A549 (cell line): ENCODE measurements around the gene DRGX. TPM values are rescaled to one million over a fixed set of nuclear protein-coding genes. Genes with fewer than 3 reads are reported as not detected.

Source experiments
- ATAC-seq, 2 experiments: fragments of 200-7000 bp in 1 of 2; fragments of >200 bp in 1 of 2; cut with Nextera tagmentation in 1 of 2; cut with Tn5 transposase in 1 of 2; 3 replicates each; pipeline versions ENCODE4 v1.8.0 to v1.9.1; 2018 to 2020; ENCODE audit warnings: mild to moderate bottlenecking in 1 of 2, moderate library complexity in 1 of 2
- CTCF ChIA-PET: fragments of 300-600 bp; sonication (Branson Sonifier 250); formaldehyde crosslinking; extraction: SDS; loops from one replicate; lab custom pipeline; 2021; ENCODE audit warnings: antibody characterized with exemption, inconsistent platforms; lab: Yijun Ruan, JAX
- POLR2A ChIA-PET: fragments of 350-600 bp; formaldehyde crosslinking; extraction: SDS; loops from one replicate; lab custom pipeline; 2021; ENCODE audit warnings: antibody characterized with exemption, inconsistent platforms; lab: Yijun Ruan, JAX
- DNase-seq, 2 experiments: peaks; one replicate each; pipeline versions ENCODE4 v3.0.0 to v3.0.0-alpha.2; 2011 to 2016; ENCODE audit warnings: low read depth in 1 of 2, low spot score in 1 of 2
- FAIRE-seq: peaks from 2 replicates; lab custom pipeline; 2011; peaks lifted over from hg19 to GRCh38; lab: Jason Lieb, UNC
- H3K27ac ChIP-seq, 2 experiments: fragments of >200 bp; sonication (Bioruptor Twin); formaldehyde crosslinking; 3 replicates each; pipeline ENCODE4 v1.5.1; 2016 to 2017
- H3K4me1 ChIP-seq: fragments of >200 bp; sonication (Bioruptor Twin); formaldehyde crosslinking; 3 replicates; pipeline ENCODE4 v1.6.1; 2016
- H3K4me2 ChIP-seq: fragments of >200 bp; sonication (Bioruptor Twin); formaldehyde crosslinking; 3 replicates; pipeline ENCODE4 v1.6.1; 2016
- H3K4me3 ChIP-seq: fragments of >200 bp; sonication (Bioruptor Twin); formaldehyde crosslinking; 3 replicates; pipeline ENCODE4 v1.5.1; 2016
- H3K9me3 ChIP-seq: fragments of >200 bp; sonication (Bioruptor Twin); formaldehyde crosslinking; 3 replicates; pipeline ENCODE4 v1.6.1; 2016
- BCL3 ChIP-seq: fragments of >200 bp; sonication (Bioruptor Twin); formaldehyde crosslinking; IDR thresholded peaks from 3 replicates; pipeline ENCODE4 v1.6.1; 2016
- BHLHE40 ChIP-seq: IDR thresholded peaks from 2 replicates; pipeline ENCODE4 v1.6.1; 2012; ENCODE audit warnings: low read depth, low read length, inconsistent platforms
- CHD4 ChIP-seq: fragments of 200-600 bp; sonication (generic); IDR thresholded peaks from 2 replicates; pipeline ENCODE4 v1.6.1; 2016; ENCODE audit warnings: antibody characterized with exemption, mild to moderate bottlenecking, borderline replicate concordance
- E2F6 ChIP-seq: IDR thresholded peaks from 2 replicates; pipeline ENCODE4 v1.6.1; 2012; ENCODE audit warnings: low read depth, borderline replicate concordance
- ELK1 ChIP-seq: fragments of 150-350 bp; IDR thresholded peaks from 2 replicates; pipeline ENCODE4 v1.6.1; 2014; ENCODE audit warnings: low read depth, mild to moderate bottlenecking, low read length
- ESRRA ChIP-seq: fragments of 150-350 bp; IDR thresholded peaks from 2 replicates; pipeline ENCODE4 v1.6.1; 2014; ENCODE audit warnings: mild to moderate bottlenecking, low read length, borderline replicate concordance
- FOXS1 ChIP-seq: fragments of 250-450 bp; sonication (Bioruptor Pico); IDR thresholded peaks from 2 replicates; pipeline ENCODE4 v1.5.0; 2020; ENCODE audit warnings: mild to moderate bottlenecking, moderate library complexity
- HOXA7 ChIP-seq: fragments of 250-450 bp; sonication (Bioruptor Pico); IDR thresholded peaks from 2 replicates; pipeline ENCODE4 v1.5.0; 2020; ENCODE audit warnings: mild to moderate bottlenecking, moderate library complexity
- KDM5A ChIP-seq: fragments of 200-600 bp; sonication (generic); IDR thresholded peaks from 2 replicates; pipeline ENCODE4 v1.6.1; 2016; ENCODE audit warnings: antibody characterized with exemption, mild to moderate bottlenecking
- MAZ ChIP-seq: fragments of 150-350 bp; IDR thresholded peaks from 2 replicates; pipeline ENCODE4 v1.6.1; 2014; ENCODE audit warnings: antibody characterized with exemption, low read depth, low read length, borderline replicate concordance
- MYC ChIP-seq: IDR thresholded peaks from 2 replicates; pipeline ENCODE4 v1.6.1; 2012; ENCODE audit warnings: mild to moderate bottlenecking, inconsistent platforms, low read length, improper control_type of control experiment, borderline replicate concordance
- NPAS2 ChIP-seq: fragments of 250-450 bp; sonication (Bioruptor Pico); IDR thresholded peaks from 2 replicates; pipeline ENCODE4 v1.8.0; 2022; ENCODE audit warnings: mild to moderate bottlenecking, moderate library complexity, borderline replicate concordance
- POLR2AphosphoS2 ChIP-seq: conservative IDR thresholded peaks from 2 replicates; pipeline ENCODE4 v1.6.1; 2012; ENCODE audit warnings: low read length, improper control_type of control experiment, inconsistent platforms
- RARB ChIP-seq: fragments of 250-450 bp; sonication (Bioruptor Pico); IDR thresholded peaks from 2 replicates; pipeline ENCODE4 v1.8.0; 2021; ENCODE audit warnings: mild to moderate bottlenecking, moderate library complexity
- RFX5 ChIP-seq: fragments of 450-650 bp; IDR thresholded peaks from 2 replicates; pipeline ENCODE4 v1.7.1; 2014; ENCODE audit warnings: antibody characterized with exemption, mild to moderate bottlenecking, moderate library complexity
- RNF2 ChIP-seq: fragments of 200-600 bp; sonication (generic); IDR thresholded peaks from 2 replicates; pipeline ENCODE4 v1.6.1; 2016; ENCODE audit warnings: low read depth, mild to moderate bottlenecking, antibody characterized with exemption, moderate library complexity, borderline replicate concordance
- SMC3 ChIP-seq: fragments of >200 bp; sonication (Bioruptor Twin); formaldehyde crosslinking; IDR thresholded peaks from 3 replicates; pipeline ENCODE4 v1.6.1; 2018; ENCODE audit warnings: inconsistent platforms
- SREBF2 ChIP-seq: fragments of 450-650 bp; IDR thresholded peaks from 2 replicates; pipeline ENCODE4 v1.6.1; 2014; ENCODE audit warnings: mild to moderate bottlenecking, moderate library complexity
- USF2 ChIP-seq: fragments of 450-650 bp; IDR thresholded peaks from 2 replicates; pipeline ENCODE4 v1.6.1; 2014; ENCODE audit warnings: antibody characterized with exemption
- ZC3H11A ChIP-seq: fragments of 450-650 bp; IDR thresholded peaks from 2 replicates; pipeline ENCODE4 v1.6.1; 2014; ENCODE audit warnings: antibody characterized with exemption, mild to moderate bottlenecking
- ZNF302 ChIP-seq: fragments of 250-450 bp; sonication (Bioruptor Pico); IDR thresholded peaks from 2 replicates; pipeline ENCODE4 v1.9.0; 2021; ENCODE audit warnings: inconsistent platforms, mild to moderate bottlenecking, moderate library complexity
- WGBS: methylation state at CpG from one replicate; pipeline ENCODE4 v1.1.6; 2017; ENCODE audit errors: missing lambda C conversion rate; 5-methylcytosine and 5-hydroxymethylcytosine counted together
- polyA minus RNA-seq: library from RNA; depleted of rRNA, polyadenylated mRNA; stranded (reverse); fragments of >200 nt; gene quantifications from 2 replicates; pipeline ENCODE4 v1.2.3, GENCODE V29; 2011; rRNA and poly(A)+ RNA removed
- polyA plus RNA-seq, 4 experiments: library from polyadenylated mRNA; depleted of rRNA in 3 of 4; stranded (reverse); fragments of >200 nt; fragmentation: RNase III in 1 of 4; extraction: RNeasy Plus Mini Kit Qiagen cat#74134 plus additional on column Dnase treatment in 1 of 4; gene quantifications; 2 replicates in 3 of 4; 3 replicates in 1 of 4; pipeline ENCODE4 v1.2.3, GENCODE V29; 2011 to 2017

DRGX gene
- polyA plus RNA-seq (2011; rRNA removed) (not detected in 2 replicates), polyA plus RNA-seq (2017; fragmentation: RNase III; extraction: RNeasy Plus Mini Kit Qiagen cat#74134 plus additional on column Dnase treatment) (not detected in 3 replicates), polyA minus RNA-seq (not detected in 2 replicates)
- not detected in 2 replicates for polyA plus RNA-seq (2012; cell fraction: cytosol; rRNA removed)
- not detected in 2 replicates for polyA plus RNA-seq (2012; cell fraction: nucleus; rRNA removed)

DNA sequence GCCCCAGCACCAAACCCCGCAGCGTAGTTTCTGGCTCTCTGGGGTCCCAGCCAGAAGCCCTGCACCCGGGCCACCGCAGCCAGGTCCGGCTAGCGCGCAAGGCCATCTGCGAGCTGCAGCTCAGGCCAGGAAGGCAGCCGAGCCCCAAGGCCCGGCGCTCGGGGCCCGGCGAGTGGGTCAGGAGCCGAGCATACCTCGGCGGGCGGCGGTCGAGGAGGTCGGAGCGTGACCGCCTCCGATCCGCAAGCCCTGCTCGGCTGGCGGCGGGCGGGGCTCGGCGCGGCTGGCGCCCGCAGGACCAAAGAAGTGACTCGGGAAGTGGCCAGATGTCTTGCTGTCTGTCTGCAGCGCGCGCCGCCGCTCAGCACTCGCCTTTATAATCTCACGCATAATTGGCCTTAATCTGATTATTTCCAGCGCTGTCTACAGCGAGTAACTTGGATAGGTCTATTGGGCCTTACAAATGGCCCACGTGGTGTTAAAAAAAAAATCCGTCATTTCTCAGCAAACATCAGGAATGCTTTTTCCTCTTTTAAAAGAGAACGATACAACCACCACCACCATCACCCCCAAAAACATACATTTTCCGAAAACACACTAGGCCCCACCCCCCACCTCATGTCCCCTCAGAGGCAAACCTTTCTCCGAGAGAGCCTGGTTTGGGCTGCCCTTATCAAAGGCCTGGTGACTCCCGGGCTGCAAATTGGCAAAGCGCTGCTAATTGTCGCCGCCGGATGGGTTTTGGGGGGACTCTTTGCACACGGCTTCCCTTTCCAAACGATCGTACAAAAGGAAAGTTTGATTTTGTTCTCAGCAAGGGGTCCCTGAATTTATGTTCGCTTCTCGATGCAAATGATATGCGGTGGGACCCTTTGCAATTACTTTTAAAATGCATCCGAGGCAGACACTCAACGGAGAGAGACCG is at the start of gene DRGX:
Gene DRGX, minus strand, starts transcription at position 349 of the 925 bp plus-strand sequence. CDS start 649 bp downstream, outside the sequence.
- H3K27ac ChIP-seq: no peak within 1 kb of the TSS
- CTCF ChIA-PET: interaction anchor here (1.0 kb wide), 1 partner anchor 69 kb away, joined by 3 read pairs; no protein-coding TSS in a partner anchor
- no peak within 1 kb of the TSS for H3K4me3 ChIP-seq
- H3K4me1 ChIP-seq: peaks cover 5% of the 10 kb centered on the region; the same call in 1 of the 3 replicates
- H3K9me3 ChIP-seq: no peaks in the 10 kb centered on the region
- FAIRE-seq: no peak
- POLR2A ChIA-PET: no interaction called here
- no peak; a peak in 1 of 6 replicates for ATAC-seq
- 44% methylated on average over 34 of the region's 63 CpGs for WGBS
- 0 out of 3 replicates have a peak within 1 kb of the TSS, but pooled peaks have one; percentile 26 for H3K4me2 ChIP-seq
- no peak for DNase-seq
- no peak for TF ChIP-seq FOXS1
- no peak for TF ChIP-seq POLR2AphosphoS2
- TF ChIP-seq USF2: no peak
- no peak for TF ChIP-seq ESRRA
- TF ChIP-seq E2F6: no peak
- TF ChIP-seq SREBF2: no peak
- TF ChIP-seq ELK1: no peak
- TF ChIP-seq NPAS2 (CRISPR knock-in tag): no peak
- TF ChIP-seq BHLHE40: no peak
- TF ChIP-seq HOXA7 (CRISPR knock-in tag): no peak
- no peak for TF ChIP-seq RFX5
- TF ChIP-seq CHD4: no peak
- TF ChIP-seq BCL3: no peak
- TF ChIP-seq ZC3H11A: no peak
- no peak for TF ChIP-seq SMC3
- TF ChIP-seq KDM5A: no peak
- TF ChIP-seq ZNF302 (CRISPR knock-in tag): no peak
- TF ChIP-seq, all 56 proteins: peak for 0

DNA sequence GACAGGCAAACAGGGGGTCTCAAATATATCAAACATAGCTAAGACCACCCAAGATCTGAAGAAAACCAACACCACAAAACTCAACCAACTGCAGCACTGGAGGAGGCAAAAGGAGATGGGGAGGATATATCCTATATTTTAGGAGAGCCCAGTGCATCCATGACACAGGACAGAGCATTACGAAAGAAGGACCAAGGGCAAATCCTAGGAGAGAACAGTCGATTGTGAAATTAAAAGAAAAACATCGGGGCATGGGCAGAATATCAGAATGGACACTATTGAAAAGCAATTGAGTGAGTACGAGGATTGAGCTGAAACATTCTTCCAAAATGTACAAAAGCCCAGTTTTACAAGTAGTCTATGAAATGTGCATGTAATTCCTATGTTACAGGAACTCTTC is 48.5 kb upstream of the DRGX start:
- 56% methylated on average over 4 of the region's 4 CpGs for WGBS
- Histone ChIP-seq H3K4me2 (no peak overlapping the region), H3K27ac (no peak overlapping the region), H3K4me3 (no peak overlapping the region), H3K9me3 (peaks cover 3% of the 10 kb centered on the region; the same call in 1 of the 3 replicates), H3K4me1 (no peaks in the 10 kb centered on the region)
- FAIRE-seq (no peak), DNase-seq (no peak), ATAC-seq (no peak)
- ChIA-PET CTCF (interaction anchor here (1.0 kb wide), 2 partner anchors 8 to 37 kb away, joined by 3 to 4 read pairs; no protein-coding TSS in a partner anchor), POLR2A (no interaction called here)
- TF ChIP-seq KDM5A: no peak
- TF ChIP-seq MYC: no peak
- TF ChIP-seq RNF2: no peak
- TF ChIP-seq RARB (CRISPR knock-in tag): no peak
- no peak for TF ChIP-seq MAZ
